Measurements from ENCODE around the gene TEX52. TPM values are rescaled to one million over a fixed set of nuclear protein-coding genes. Genes with fewer than 3 reads are reported as not detected.

The TEX52 gene
- total and polyA plus RNA-seq, 2 donors (not counting 3 experiments of a cell fraction or from before 2014, with no cell fraction given), result not detected

- DNase-seq (ENCODE audit: low read depth, low spot score), result no peak
- H3K27me3 ChIP-seq (ENCODE audit: control insufficient read depth in 2 of 2, insufficient read depth in 2 of 2, low read length in 2 of 2), result no peaks in the 10 kb centered on the region
- no peaks in the 10 kb centered on the region for H3K9me1 ChIP-seq (replicated peaks; ENCODE audit: control insufficient read depth, extremely low read depth, insufficient read depth, low read length)
- H3K4me1 ChIP-seq (ENCODE audit: control insufficient read depth, extremely low read depth, insufficient read depth, low read length), result no peaks in the 10 kb centered on the region
- BruUV-seq (replicated peaks), result no TSS peak
- POLR2A ChIA-PET, result no interaction called here
- H3K79me2 ChIP-seq (ENCODE audit: control insufficient read depth, insufficient read depth, low read length), result peaks cover 18% of the 10 kb centered on the region
- TF ChIP-seq, protein P1, sequence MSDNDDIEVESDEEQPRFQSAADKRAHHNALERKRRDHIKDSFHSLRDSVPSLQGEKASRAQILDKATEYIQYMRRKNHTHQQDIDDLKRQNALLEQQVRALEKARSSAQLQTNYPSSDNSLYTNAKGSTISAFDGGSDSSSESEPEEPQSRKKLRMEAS (IDR thresholded peaks at IDR 0.05; ENCODE audit: insufficient read depth, insufficient read length), result no peak
- no peak for TF ChIP-seq EZH2 (IDR thresholded peaks at IDR 0.05; ENCODE audit: borderline replicate concordance, low read depth, low read length, severe bottlenecking)
- TF ChIP-seq POLR2AphosphoS5 (IDR thresholded peaks at IDR 0.05; ENCODE audit: insufficient read depth, low read depth, low read length), result no peak
- TF ChIP-seq FOS (IDR thresholded peaks at IDR 0.05; ENCODE audit: borderline replicate concordance, insufficient read depth, low read length), result no peak
- TF ChIP-seq JUN (IDR thresholded peaks at IDR 0.05; ENCODE audit: borderline replicate concordance, insufficient read depth, insufficient read length, low read depth), result no peak
- no peak for TF ChIP-seq POLR2A (IDR thresholded peaks at IDR 0.05; ENCODE audit: low read depth, low read length)
- TF ChIP-seq, protein P2, sequence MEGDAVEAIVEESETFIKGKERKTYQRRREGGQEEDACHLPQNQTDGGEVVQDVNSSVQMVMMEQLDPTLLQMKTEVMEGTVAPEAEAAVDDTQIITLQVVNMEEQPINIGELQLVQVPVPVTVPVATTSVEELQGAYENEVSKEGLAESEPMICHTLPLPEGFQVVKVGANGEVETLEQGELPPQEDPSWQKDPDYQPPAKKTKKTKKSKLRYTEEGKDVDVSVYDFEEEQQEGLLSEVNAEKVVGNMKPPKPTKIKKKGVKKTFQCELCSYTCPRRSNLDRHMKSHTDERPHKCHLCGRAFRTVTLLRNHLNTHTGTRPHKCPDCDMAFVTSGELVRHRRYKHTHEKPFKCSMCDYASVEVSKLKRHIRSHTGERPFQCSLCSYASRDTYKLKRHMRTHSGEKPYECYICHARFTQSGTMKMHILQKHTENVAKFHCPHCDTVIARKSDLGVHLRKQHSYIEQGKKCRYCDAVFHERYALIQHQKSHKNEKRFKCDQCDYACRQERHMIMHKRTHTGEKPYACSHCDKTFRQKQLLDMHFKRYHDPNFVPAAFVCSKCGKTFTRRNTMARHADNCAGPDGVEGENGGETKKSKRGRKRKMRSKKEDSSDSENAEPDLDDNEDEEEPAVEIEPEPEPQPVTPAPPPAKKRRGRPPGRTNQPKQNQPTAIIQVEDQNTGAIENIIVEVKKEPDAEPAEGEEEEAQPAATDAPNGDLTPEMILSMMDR (IDR thresholded peaks at IDR 0.05; ENCODE audit: extremely low read depth in 1 of 2, insufficient read depth in 1 of 2, low read depth in 1 of 2, low read length in 2 of 2), result no peak
- no peak for TF ChIP-seq GATA2 (IDR thresholded peaks at IDR 0.05; ENCODE audit: insufficient read depth, insufficient read length, low read depth, low read length)
- TF ChIP-seq MYC (IDR thresholded peaks at IDR 0.05; ENCODE audit: low read depth, low read length), result no peak
- dilution Hi-C loops (cut with MboI; ENCODE audit: extremely low pct_ligation_motif_present, low sequenced_read_pairs) (no loop called here), intact Hi-C loops (cut with micrococcal nuclease) (no loop called here)
- no peaks in the 10 kb centered on the region for H3K9me3 ChIP-seq (replicated peaks; ENCODE audit: control insufficient read depth, insufficient read depth, low read length)
- no peak overlapping the region for H3K4me2 ChIP-seq (ENCODE audit: insufficient read depth, low read length)
- H3K9ac ChIP-seq (replicated peaks; ENCODE audit: extremely low read depth, insufficient read depth, low read length), result no peak overlapping the region
- H3K4me3 ChIP-seq (replicated peaks in 1 of 3; ENCODE audit: insufficient read depth in 1 of 3, low read depth in 1 of 3, low read length in 3 of 3), result no peak overlapping the region
- no peak overlapping the region for H2AFZ ChIP-seq (ENCODE audit: low read depth, low read length)
- H3K36me3 ChIP-seq (ENCODE audit: control insufficient read depth in 2 of 2, extremely low read depth in 1 of 2, insufficient read depth in 2 of 2, low read length in 2 of 2), result no peaks in the 10 kb centered on the region
- CTCF ChIA-PET, result no interaction called here
- no peaks in the 10 kb centered on the region for H4K20me1 ChIP-seq (replicated peaks; ENCODE audit: control insufficient read depth, extremely low read depth, insufficient read depth, low read length)
- no peak for FAIRE-seq
- H3K27ac ChIP-seq (ENCODE audit: insufficient read depth, low read depth, low read length), result no peak overlapping the region
Measured at GRCh38 chr12:2904260-2904659, 47.4 kb upstream of the TEX52 start.

All from endothelial cell of umbilical vein (primary cell).